Activated CD4-positive, alpha-beta T cell treated with anti-CD3 and anti-CD28 coated beads, Interleukin-2, amount 50 U/mL, for 1 hour (primary cell): Measurements from ENCODE around the gene CBLN3.

Experiments used
- DNase-seq: peaks from one replicate; pipeline ENCODE4 v3.0.0-alpha.2; 2020

The CBLN3 gene

GRCh38 chr14:24378981-24379906 is 50.2 kb downstream of the CBLN3 start:
- DNase-seq = no peak

GRCh38 chr14:24378327-24378726 is 51.1 kb downstream of the CBLN3 start:
- no peak for DNase-seq

DNA sequence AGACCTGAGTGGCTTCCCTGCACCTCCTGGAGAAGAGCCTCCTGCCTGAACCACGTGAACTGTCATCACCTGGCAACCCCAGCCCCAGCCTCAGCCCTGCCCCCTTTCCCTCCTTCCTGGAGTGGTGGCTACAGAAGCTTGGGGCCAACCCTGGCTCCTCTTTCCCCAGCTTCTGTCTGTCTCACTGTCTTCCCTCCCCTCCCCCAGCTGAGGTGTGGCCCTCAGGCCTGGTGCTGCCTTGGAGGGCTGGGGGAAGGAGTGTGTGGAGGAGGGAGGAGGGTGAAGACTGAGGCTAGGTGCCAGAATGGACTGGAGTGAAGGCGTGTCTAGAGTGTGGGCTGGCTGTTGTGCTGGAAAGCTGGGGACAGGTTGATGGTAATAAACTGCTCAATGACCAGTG is 51.8 kb downstream of the CBLN3 start:
- DNase-seq = no peak

DNA sequence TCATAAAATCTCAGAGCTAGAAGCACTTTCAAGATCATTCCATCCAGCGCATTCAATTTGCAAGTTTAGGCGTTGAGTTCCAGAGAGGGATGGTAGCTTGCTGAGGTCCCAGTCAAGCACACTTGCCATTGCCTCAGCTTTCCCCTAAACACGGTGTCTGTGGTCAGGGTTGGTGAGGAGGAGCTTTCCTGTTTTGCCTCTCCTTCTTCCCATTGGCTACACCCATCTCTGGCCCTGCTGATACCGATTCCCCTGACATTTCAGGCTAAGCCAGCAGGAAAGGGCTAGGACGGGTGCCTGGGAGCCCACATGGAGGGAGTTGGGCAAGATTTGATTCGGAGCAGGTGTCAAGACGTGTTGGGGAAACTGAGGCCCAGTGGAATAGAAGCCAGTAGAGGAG is 52.3 kb downstream of the CBLN3 start:
- no peak for DNase-seq
